GM12872 (cell line): ENCODE measurements around the gene ZNF462.

ENCODE experiments used
- CTCF ChIP-seq: IDR thresholded peaks from 3 replicates; pipeline ENCODE4 v1.5.1; 2011; ENCODE audit warnings: low read depth, mild to moderate bottlenecking, low read length, moderate library complexity; ENCODE audit not compliant: insufficient read depth

The ZNF462 gene

GRCh38 chr9:106922026-106922425, 59.1 kb downstream of the ZNF462 start:
- no peak for TF ChIP-seq CTCF

- no peak for TF ChIP-seq CTCF
Measured at GRCh38 chr9:106925392-106925791, 62.4 kb downstream of the ZNF462 start.

GRCh38 chr9:106927916-106928315, 65.0 kb downstream of the ZNF462 start:
- TF ChIP-seq CTCF: no peak

GRCh38 chr9:106928350-106928749, 65.4 kb downstream of the ZNF462 start:
- TF ChIP-seq CTCF: no peak

- TF ChIP-seq CTCF: no peak
Measured at GRCh38 chr9:106929471-106930177, 66.7 kb downstream of the ZNF462 start.

- TF ChIP-seq CTCF: no peak
Measured at GRCh38 chr9:106930477-106930876, 67.5 kb downstream of the ZNF462 start.

GRCh38 chr9:106931466-106931865, 68.5 kb downstream of the ZNF462 start:
- no peak for TF ChIP-seq CTCF

- TF ChIP-seq CTCF: no peak
Measured at GRCh38 chr9:106932178-106932577, 69.2 kb downstream of the ZNF462 start.
